IMR-90 (cell line): ENCODE results near the gene LIPE. TPM values are rescaled to one million over a fixed set of nuclear protein-coding genes. Genes with fewer than 3 reads are reported as not detected.

Source experiments
- ATAC-seq: fragments of 200-7000 bp; cut with Tn5 transposase; 2 replicates; pipeline ENCODE4 v1.9.1; 2020; ENCODE audit warnings: low read depth, mild to moderate bottlenecking, moderate library complexity
- BruUV-seq: library from RNA; stranded (reverse); fragments of 400-500 nt; replicated peaks from 2 replicates; lab custom pipeline; 2021; lab: Mats Ljungman, UMichigan
- CTCF ChIA-PET: fragments of 300-600 bp; formaldehyde crosslinking; extraction: SDS; loops from one replicate; lab custom pipeline; 2021; ENCODE audit warnings: antibody characterized with exemption; lab: Yijun Ruan, JAX
- POLR2A ChIA-PET: fragments of 300-600 bp; sonication (Branson Sonifier 250); formaldehyde crosslinking; loops from one replicate; lab custom pipeline; 2022; ENCODE audit warnings: antibody characterized with exemption; ENCODE audit not compliant: unreplicated experiment; lab: Charles Lee
- DNase-seq: peaks from one replicate; pipeline ENCODE4 v3.0.0; 2013
- H2AFZ ChIP-seq: replicated peaks from 2 replicates; pipeline ENCODE3; 2013; ENCODE audit warnings: low read length, mild to moderate bottlenecking; ENCODE audit not compliant: poor library complexity
- H2AK5ac ChIP-seq: 2 replicates; pipeline ENCODE4 v1.6.1; 2013; ENCODE audit warnings: low read depth, low read length, inconsistent platforms
- H2AK9ac ChIP-seq: replicated peaks from 2 replicates; pipeline ENCODE3; 2013; ENCODE audit warnings: mild to moderate bottlenecking, low read depth, low read length, moderate library complexity; ENCODE audit not compliant: poor library complexity
- H2BK120ac ChIP-seq: 2 replicates; pipeline ENCODE4 v1.6.1; 2013; ENCODE audit warnings: low read depth, low read length, inconsistent platforms
- H2BK15ac ChIP-seq: 3 replicates; pipeline ENCODE4 v1.6.1; 2013; ENCODE audit warnings: low read depth, low read length, inconsistent platforms
- H2BK20ac ChIP-seq: 2 replicates; pipeline ENCODE4 v1.6.1; 2013; ENCODE audit warnings: low read depth, mild to moderate bottlenecking, inconsistent platforms, low read length, moderate library complexity
- H2BK5ac ChIP-seq: 2 replicates; pipeline ENCODE4 v1.6.1; 2013; ENCODE audit warnings: mild to moderate bottlenecking, low read depth, low read length, inconsistent platforms; ENCODE audit not compliant: poor library complexity, severe bottlenecking
- H3K14ac ChIP-seq: replicated peaks from 2 replicates; pipeline ENCODE4 v1.6.1; 2013; ENCODE audit warnings: low read depth, low read length, inconsistent platforms
- H3K18ac ChIP-seq: 2 replicates; pipeline ENCODE4 v1.6.1; 2013; ENCODE audit warnings: low read depth, low read length, control low read depth
- H3K23ac ChIP-seq: 2 replicates; pipeline ENCODE4 v1.6.1; 2013; ENCODE audit warnings: low read depth, low read length, inconsistent platforms
- H3K27ac ChIP-seq: 2 replicates; pipeline ENCODE4 v1.5.1; 2013; ENCODE audit warnings: mild to moderate bottlenecking, control low read depth, low read length; ENCODE audit not compliant: insufficient read depth
- H3K27me3 ChIP-seq: 2 replicates; pipeline ENCODE4 v1.6.1; 2013; ENCODE audit warnings: low read length; ENCODE audit not compliant: control insufficient read depth, insufficient read depth
- H3K36me3 ChIP-seq: 2 replicates; pipeline ENCODE4 v1.6.1; 2013; ENCODE audit warnings: low read length, mixed read lengths; ENCODE audit not compliant: control insufficient read depth, insufficient read depth
- H3K4ac ChIP-seq: 2 replicates; pipeline ENCODE4 v1.6.1; 2013; ENCODE audit warnings: low read depth, low read length, inconsistent platforms
- H3K4me1 ChIP-seq: 2 replicates; pipeline ENCODE4 v1.6.1; 2013; ENCODE audit warnings: low read length, mixed read lengths; ENCODE audit not compliant: control insufficient read depth, insufficient read depth
- H3K4me2 ChIP-seq: 2 replicates; pipeline ENCODE4 v1.6.1; 2013; ENCODE audit warnings: low read depth, mild to moderate bottlenecking, control low read depth, low read length, moderate library complexity
- H3K4me3 ChIP-seq: 2 replicates; pipeline ENCODE4 v1.5.1; 2013; ENCODE audit warnings: low read depth, mild to moderate bottlenecking, control low read depth, low read length, moderate library complexity; ENCODE audit not compliant: insufficient read depth
- H3K56ac ChIP-seq: 2 replicates; pipeline ENCODE4 v1.6.1; 2013; ENCODE audit warnings: low read length, inconsistent platforms; ENCODE audit not compliant: insufficient read depth; ENCODE audit errors: extremely low read depth
- H3K79me1 ChIP-seq, 2 experiments: 2 replicates each; pipeline ENCODE4 v1.6.1; 2013; ENCODE audit warnings: low read length in 2 of 2, inconsistent platforms in 1 of 2, low read depth in 1 of 2
- H3K9ac ChIP-seq: 2 replicates; pipeline ENCODE4 v1.6.1; 2013; ENCODE audit warnings: low read depth, low read length, control low read depth
- H3K9me1 ChIP-seq: 2 replicates; pipeline ENCODE4 v1.6.1; 2013; ENCODE audit warnings: low read length, inconsistent platforms; ENCODE audit not compliant: insufficient read depth
- H3K9me3 ChIP-seq: 2 replicates; pipeline ENCODE4 v1.6.1; 2013; ENCODE audit warnings: low read length; ENCODE audit not compliant: control insufficient read depth, insufficient read depth
- H4K20me1 ChIP-seq: 2 replicates; pipeline ENCODE4 v1.6.1; 2013; ENCODE audit warnings: low read length, inconsistent platforms; ENCODE audit not compliant: insufficient read depth
- H4K5ac ChIP-seq: 2 replicates; pipeline ENCODE4 v1.6.1; 2013; ENCODE audit warnings: mild to moderate bottlenecking, low read depth, low read length, control low read depth
- H4K8ac ChIP-seq, 2 experiments: 2 replicates each; pipeline ENCODE4 v1.6.1; 2013; ENCODE audit warnings: low read depth in 2 of 2, low read length in 2 of 2, control low read depth in 1 of 2, inconsistent platforms in 1 of 2
- H4K91ac ChIP-seq: 2 replicates; pipeline ENCODE4 v1.6.1; 2013; ENCODE audit warnings: low read depth, low read length, inconsistent platforms; ENCODE audit not compliant: insufficient read depth
- CHD1 ChIP-seq: IDR thresholded peaks from 2 replicates; pipeline ENCODE4 v1.6.1; 2012; ENCODE audit warnings: low read depth, low read length, improper control_type of control experiment
- CTCF ChIP-seq: conservative IDR thresholded peaks from 2 replicates; pipeline ENCODE4 v1.5.1; 2012; ENCODE audit warnings: mild to moderate bottlenecking, low read depth, low read length, improper control_type of control experiment
- ELK1 ChIP-seq: fragments of 150-350 bp; IDR thresholded peaks from 2 replicates; pipeline ENCODE4 v1.6.1; 2016; ENCODE audit warnings: low read depth, mild to moderate bottlenecking, low read length, moderate library complexity, borderline replicate concordance
- MAZ ChIP-seq: IDR thresholded peaks from 2 replicates; pipeline ENCODE4 v1.6.1; 2012; ENCODE audit warnings: low read depth, mild to moderate bottlenecking, low read length, improper control_type of control experiment, moderate library complexity, borderline replicate concordance
- NFE2L2 ChIP-seq: fragments of 150-350 bp; IDR thresholded peaks from 2 replicates; pipeline ENCODE4 v1.6.1; 2016; ENCODE audit warnings: low read depth, mild to moderate bottlenecking, low read length
- SMC3 ChIP-seq: fragments of 150-350 bp; IDR thresholded peaks from 2 replicates; pipeline ENCODE4 v1.6.1; 2016; ENCODE audit warnings: low read depth, mild to moderate bottlenecking, antibody characterized with exemption, low read length, moderate library complexity
- WGBS, 2 experiments: methylation state at CpG; one replicate each; pipeline versions ENCODE4 v1.1.5 to v1.1.7; 2013; ENCODE audit warnings: missing lambda C conversion rate in 2 of 2; ENCODE audit not compliant: insufficient read length in 1 of 2; ENCODE audit errors: extremely low coverage in 2 of 2; 5-methylcytosine and 5-hydroxymethylcytosine counted together
- dilution Hi-C: fragments of 300-500 bp; cut with HindIII; formaldehyde crosslinking; loops from one replicate; pipeline ENCODE4 v1.14.3; 2018; ENCODE audit warnings: low sequenced_read_pairs; ENCODE audit not compliant: unreplicated experiment
- in situ Hi-C: fragments of 300-500 bp; cut with MboI; formaldehyde crosslinking; loops from 3 replicates; pipeline ENCODE4 v1.14.3; 2019; ENCODE audit warnings: low sequenced_read_pairs, inconsistent platforms, mixed read lengths
- intact Hi-C: fragments of 100-400 bp; cut with micrococcal nuclease; formaldehyde crosslinking; loops from 2 replicates; pipeline ENCODE4 v1.10.0; 2022
- polyA plus RNA-seq, 3 experiments: library from polyadenylated mRNA; depleted of rRNA; stranded (reverse); fragments of >200 nt; gene quantifications; 2 replicates each; pipeline ENCODE4 v1.2.3, GENCODE V29; 2012; ENCODE audit warnings: low replicate concordance in 1 of 3
- total RNA-seq: library from RNA; depleted of rRNA; stranded (reverse); fragments of >200 nt; gene quantifications from 2 replicates; pipeline ENCODE4 v1.2.3, GENCODE V29; 2012

Gene LIPE
- total and polyA plus RNA-seq, 2 of the 4 experiments (the other 2 are of a cell fraction): 1.1 to 5.4 TPM

- Histone ChIP-seq H3K9me3 (no peaks in the 10 kb centered on the region), H4K5ac (no peak overlapping the region), H2AK9ac (no peak overlapping the region), H3K4me1 (0 out of 2 replicates have a peak, but pooled peaks cover 4% of the 10 kb centered on the region), H4K20me1 (peaks cover 16% of the 10 kb centered on the region), H4K8ac (no peak overlapping the region), H3K36me3 (peaks cover 1% of the 10 kb centered on the region; the same call in 1 of the 2 replicates), H3K79me1 (peaks cover 0 to 2% of the 10 kb centered on the region in 2 experiments; a peak in 1 of 4 replicates), H3K18ac (no peak overlapping the region), H3K27me3 (no peaks in the 10 kb centered on the region), H2AFZ (no peak overlapping the region), H2BK15ac (no peak overlapping the region), H2AK5ac (no peak overlapping the region), H2BK5ac (no peak overlapping the region), H3K23ac (no peak overlapping the region), H2BK120ac (no peak overlapping the region), H3K4me3 (no peak overlapping the region), H3K9ac (no peak overlapping the region), H3K14ac (no peak overlapping the region), H3K27ac (no peak overlapping the region), H3K4me2 (no peak overlapping the region), H3K4ac (no peak overlapping the region), H4K91ac (no peak overlapping the region), H3K56ac (no peak overlapping the region), H3K9me1 (0 out of 2 replicates have a peak, but pooled peaks cover 4% of the 10 kb centered on the region), H2BK20ac (no peak overlapping the region)
- 94% methylated on average over 10 of the region's 10 CpGs; no CpG with 5 or more reads in 1 of the 2 experiments for WGBS, 2 experiments
- intact Hi-C loops (loop anchor here (10.0 kb wide), 1 partner anchor 273 kb away; the partner anchor contains the start of gene POU2F2), in situ Hi-C loops (no loop called here), dilution Hi-C loops (no loop called here)
- no TSS peak for BruUV-seq
- TF ChIP-seq ELK1 (no peak), MAZ (no peak), CHD1 (no peak), SMC3 (no peak), CTCF (no peak), NFE2L2 (no peak)
- POLR2A ChIA-PET: no interaction called here
- ATAC-seq (no peak), DNase-seq (no peak)
- CTCF ChIA-PET: no interaction called here
Observed at GRCh38 chr19:42407816-42408175, 19.4 kb downstream of the LIPE start.
